Hematopoietic multipotent progenitor cell treated with erythropoietin and hydrocortisone succinate and interleukin-3 and kit ligand, for 6 days (in vitro differentiated cells): ENCODE measurements around the gene SPACA1.

ENCODE experiments used
- DNase-seq: peaks from one replicate; pipeline ENCODE4 v3.0.0-alpha.2; 2015

SPACA1 gene

GRCh38 chr6:88107241-88107640 lies 59.6 kb downstream of the SPACA1 start:
- DNase-seq = no peak

DNA sequence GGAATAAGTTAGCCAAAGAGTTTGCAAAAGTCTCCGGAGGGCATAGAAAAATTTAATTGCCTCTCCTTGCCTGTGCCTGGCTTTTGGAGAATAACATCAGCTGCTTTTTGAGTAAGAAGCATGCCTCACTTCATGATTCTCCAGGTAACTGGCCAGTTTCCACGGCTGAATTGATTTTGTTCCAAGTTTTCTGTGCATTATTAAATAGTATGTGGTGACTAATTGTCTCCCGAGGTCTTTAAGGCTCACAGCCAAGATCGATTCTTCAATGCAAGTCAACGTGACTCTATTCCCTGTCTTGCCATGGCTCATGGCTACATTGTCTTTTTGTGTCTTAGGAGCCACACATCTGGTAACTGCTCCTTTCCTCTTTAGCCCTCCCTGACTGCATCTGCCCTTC lies 64.3 kb downstream of the SPACA1 start:
- no peak for DNase-seq

GRCh38 chr6:88114838-88115237 lies 67.2 kb downstream of the SPACA1 start:
- DNase-seq = no peak

DNA sequence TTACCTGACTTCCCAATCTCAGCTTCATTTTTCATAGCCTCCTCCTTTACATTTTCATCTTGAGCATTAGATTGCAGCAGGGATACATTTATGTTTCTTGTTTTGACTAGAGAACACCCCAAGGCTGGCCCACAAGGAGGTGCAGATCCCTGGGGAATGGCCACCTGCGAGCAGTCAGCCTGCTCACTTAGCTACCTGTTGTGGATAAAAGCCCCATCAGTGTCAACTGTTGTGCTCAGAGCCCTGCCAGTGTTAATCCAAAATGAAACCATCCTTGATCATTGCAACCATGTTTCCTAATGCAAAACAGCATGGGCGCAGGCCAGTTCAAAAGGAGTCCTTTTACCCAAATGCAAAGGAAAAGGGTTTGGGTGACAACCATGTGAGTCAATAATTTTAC lies 67.7 kb downstream of the SPACA1 start:
- no peak for DNase-seq

DNA sequence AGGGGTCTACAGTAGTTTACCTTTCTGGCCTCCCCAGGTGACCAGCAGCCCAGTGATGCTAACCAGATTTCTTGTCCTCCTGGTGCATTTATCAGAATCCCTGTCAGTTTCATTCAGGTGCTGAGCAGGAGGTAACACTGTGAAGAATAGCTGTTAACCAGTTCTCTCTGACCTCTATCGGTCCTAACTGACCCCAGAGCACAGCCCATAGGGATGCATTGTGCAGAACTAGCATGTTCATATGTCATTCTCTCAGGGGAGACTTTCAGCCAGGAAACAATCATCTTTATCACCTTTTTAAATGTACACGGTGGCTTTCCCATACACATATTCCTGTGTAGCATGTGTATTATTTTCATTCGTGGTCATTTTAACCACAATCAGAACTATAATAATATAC lies 68.6 kb downstream of the SPACA1 start:
- no peak for DNase-seq
